ENCODE data around the gene PAIP2B. TPM values are rescaled to one million over a fixed set of nuclear protein-coding genes. Genes with fewer than 3 reads are reported as not detected.

Gene PAIP2B
- polyA plus RNA-seq, 3 donors: 0.08 to 0.20 (median 0.17) TPM

GRCh38 chr2:71166812-71167211 lies 60.1 kb downstream of the PAIP2B start:
- no peaks in the 10 kb centered on the region for H3K9me3 ChIP-seq (replicated peaks in 1 of 2; ENCODE audit: control insufficient read depth in 1 of 2, insufficient read depth in 1 of 2, low read length in 2 of 2)
- no peak overlapping the region for H2AFZ ChIP-seq (ENCODE audit: insufficient read depth, low read depth, low read length, poor library complexity, severe bottlenecking)
- no peak overlapping the region for H3K4me3 ChIP-seq (replicated peaks in 1 of 3; ENCODE audit: low read depth in 2 of 3, low read length in 3 of 3)
- intact Hi-C loops (cut with micrococcal nuclease): no loop called here
- no peak overlapping the region for H3K27ac Mint-ChIP-seq
- no peaks in the 10 kb centered on the region for H3K4me1 Mint-ChIP-seq
- WGBS (ENCODE audit: insufficient coverage): 92% methylated on average over 1 of the region's 3 CpGs
- no peaks in the 10 kb centered on the region for H3K79me2 ChIP-seq (ENCODE audit: insufficient read depth, low read length)
- no peak overlapping the region for H3K4me2 ChIP-seq (replicated peaks; ENCODE audit: extremely low read depth, low read length, poor library complexity, severe bottlenecking)
- H3K27me3 ChIP-seq (ENCODE audit: control insufficient read depth in 2 of 2, insufficient read depth in 2 of 2, low read length in 2 of 2): no peaks in the 10 kb centered on the region
- no peak overlapping the region for H3K4me3 Mint-ChIP-seq
- no peaks in the 10 kb centered on the region for H3K36me3 Mint-ChIP-seq
- no peaks in the 10 kb centered on the region for H3K9me3 Mint-ChIP-seq
- DNase-seq: no peak
- peaks cover 0 to 9% (median 4%) of the 10 kb centered on the region in 3 donors for H3K27me3 Mint-ChIP-seq (ENCODE audit: low read depth in 3 of 3)
- H3K36me3 ChIP-seq (replicated peaks in 1 of 2; ENCODE audit: control insufficient read depth in 1 of 2, insufficient read depth in 2 of 2, low read length in 2 of 2): no peaks in the 10 kb centered on the region
- no peak overlapping the region for H3K27ac ChIP-seq (ENCODE audit: low read depth in 1 of 2, low read length in 2 of 2)
- no peaks in the 10 kb centered on the region for H3K4me1 ChIP-seq (ENCODE audit: control insufficient read depth in 1 of 2, insufficient read depth in 2 of 2, low read length in 2 of 2)
- TF ChIP-seq CTCF (IDR thresholded peaks at IDR 0.05): no peak
- H4K20me1 ChIP-seq (ENCODE audit: insufficient read depth, low read length): no peaks in the 10 kb centered on the region
- no peak overlapping the region for H3K9ac ChIP-seq (ENCODE audit: insufficient read depth, low read length, poor library complexity, severe bottlenecking)

GRCh38 chr2:71157124-71157793 lies 69.6 kb downstream of the PAIP2B start:
- Histone ChIP-seq H3K9me3 (replicated peaks in 1 of 2; ENCODE audit: control insufficient read depth in 1 of 2, insufficient read depth in 1 of 2, low read length in 2 of 2) (no peaks in the 10 kb centered on the region), H3K9ac (ENCODE audit: insufficient read depth, low read length, poor library complexity, severe bottlenecking) (no peak overlapping the region), H2AFZ (ENCODE audit: insufficient read depth, low read depth, low read length, poor library complexity, severe bottlenecking) (peak overlapping the region; percentile 70), H3K36me3 (replicated peaks in 1 of 2; ENCODE audit: control insufficient read depth in 1 of 2, insufficient read depth in 2 of 2, low read length in 2 of 2) (no peaks in the 10 kb centered on the region), H3K27me3 (ENCODE audit: control insufficient read depth in 2 of 2, insufficient read depth in 2 of 2, low read length in 2 of 2) (no peaks in the 10 kb centered on the region), H3K79me2 (ENCODE audit: insufficient read depth, low read length) (no peaks in the 10 kb centered on the region), H4K20me1 (ENCODE audit: insufficient read depth, low read length) (no peaks in the 10 kb centered on the region), H3K4me1 (ENCODE audit: control insufficient read depth in 1 of 2, insufficient read depth in 2 of 2, low read length in 2 of 2) (peaks cover 4% of the 10 kb centered on the region in 2 donors), H3K27ac (ENCODE audit: low read depth in 1 of 2, low read length in 2 of 2) (no peak overlapping the region), H3K4me3 (replicated peaks in 1 of 3; ENCODE audit: low read depth in 2 of 3, low read length in 3 of 3) (no peak overlapping the region), H3K4me2 (replicated peaks; ENCODE audit: extremely low read depth, low read length, poor library complexity, severe bottlenecking) (peak overlapping the region; percentile 31)
- H3K36me3 Mint-ChIP-seq: no peaks in the 10 kb centered on the region
- WGBS (ENCODE audit: insufficient coverage): 11% methylated on average over 11 of the region's 16 CpGs
- peak; percentile 7 to 42 (median 37) for DNase-seq
- peak overlapping the region in 2 of 7 donors; percentile 3 to 5 for H3K27ac Mint-ChIP-seq
- peaks cover 0 to 7% (median 3%) of the 10 kb centered on the region in 3 donors for H3K27me3 Mint-ChIP-seq (ENCODE audit: low read depth in 3 of 3)
- peaks cover 17% of the 10 kb centered on the region for H3K4me1 Mint-ChIP-seq
- intact Hi-C loops (cut with micrococcal nuclease): no loop called here
- H3K4me3 Mint-ChIP-seq: peak overlapping the region; percentile 31 to 68
- H3K9me3 Mint-ChIP-seq: no peaks in the 10 kb centered on the region
- TF ChIP-seq CTCF (IDR thresholded peaks at IDR 0.05): peak; percentile 67

All from CD14-positive monocyte (primary cell).